Embryonic facial prominence (tissue), 1 donor: ENCODE results near the gene ARHGAP29.

ENCODE experiments used
- DNase-seq: peaks from one replicate; pipeline ENCODE4 v3.0.0-alpha.2; 2016; ENCODE audit errors: extremely low spot score

ARHGAP29 gene

DNA sequence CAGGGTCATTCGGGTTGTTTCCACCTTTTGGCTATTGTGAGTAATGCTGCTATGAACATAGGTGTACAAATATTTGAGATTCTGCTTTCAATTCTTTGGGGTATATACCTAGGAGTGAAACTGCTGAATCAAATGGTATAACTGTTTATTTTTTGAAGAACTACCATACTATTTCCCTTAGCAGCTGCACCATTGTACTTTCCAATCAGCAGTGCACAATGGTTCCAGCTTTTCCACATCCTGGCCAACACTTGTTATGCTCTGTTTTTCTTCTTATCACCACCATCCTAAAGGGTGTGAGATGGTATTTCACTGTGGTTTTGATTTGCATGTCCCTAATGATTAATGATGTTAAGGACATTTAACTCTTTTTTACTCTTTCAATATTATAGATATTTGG lies 112.8 kb downstream of the ARHGAP29 start:
- DNase-seq = no peak

DNA sequence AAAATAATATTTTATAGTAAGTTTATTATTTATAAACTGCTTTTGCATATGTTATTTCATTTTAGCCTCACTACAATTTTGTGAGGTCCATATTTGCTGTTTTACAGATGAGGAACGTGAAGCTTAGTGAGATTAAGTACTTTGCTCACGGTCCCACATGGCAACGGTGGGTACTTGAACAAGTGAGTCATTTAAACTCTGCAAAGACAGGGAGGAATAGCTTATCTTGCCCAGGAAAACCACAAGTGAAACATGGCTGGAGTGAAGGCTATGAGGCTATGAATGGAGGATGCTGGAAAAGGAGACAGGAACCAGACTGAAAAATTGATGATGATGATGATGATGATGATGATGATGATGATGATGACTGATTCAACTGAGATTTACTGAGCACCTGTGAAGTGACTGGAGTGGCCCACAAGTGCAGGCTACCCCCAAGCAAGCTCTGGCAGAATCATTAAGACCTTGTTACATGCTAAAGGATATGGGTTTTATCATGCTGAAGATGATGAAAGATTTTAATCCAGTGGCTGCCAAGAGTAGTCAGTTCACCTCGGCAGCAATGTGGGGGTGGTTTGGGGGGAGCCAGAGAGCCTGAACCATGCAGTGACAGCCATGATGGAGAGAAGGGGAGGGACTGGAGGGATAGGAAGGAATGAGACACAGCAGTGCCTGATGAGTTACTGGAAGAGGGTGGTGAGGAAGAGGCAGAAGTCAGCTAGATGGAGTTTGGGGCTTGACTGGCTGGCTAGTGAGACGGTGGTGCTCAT lies 115.0 kb downstream of the ARHGAP29 start:
- DNase-seq = no peak
